Measurements from ENCODE around the gene TP53TG3E. TPM values are rescaled to one million over a fixed set of nuclear protein-coding genes. Genes with fewer than 3 reads are reported as not detected.

Gene TP53TG3E
- total and polyA plus RNA-seq, 2 donors (not counting 1 experiment from before 2014, with no cell fraction given), result not detected

Other genes with a start within 250 kb of the TP53TG3E start
- gene TP53TG3C, start 110.1 kb upstream of the TP53TG3E start, total RNA-seq, result not detected in 2 replicates
- gene TP53TG3C, start 110.1 kb upstream of the TP53TG3E start, polyA plus RNA-seq, result not detected in 2 replicates
- gene TP53TG3B, start 56.5 kb downstream of the TP53TG3E start, total RNA-seq, result not detected in 2 replicates
- not detected in 2 replicates for gene TP53TG3B, start 56.5 kb downstream of the TP53TG3E start, polyA plus RNA-seq
- not detected in 2 replicates for gene TP53TG3F, start 155.3 kb downstream of the TP53TG3E start, total RNA-seq
- not detected in 2 replicates for gene TP53TG3F, start 155.3 kb downstream of the TP53TG3E start, polyA plus RNA-seq

All from fibroblast of lung (primary cell).